Embryonic facial prominence (tissue), 1 donor: ENCODE results near the gene DPAGT1.
"Not testable (repeated sequence)": the region's sequence is repeated elsewhere in the genome, so short reads cannot be mapped to it uniquely, and the experiment has no call there.

Experiments used
- DNase-seq: peaks from one replicate; pipeline ENCODE4 v3.0.0-alpha.2; 2016; ENCODE audit errors: extremely low spot score

The DPAGT1 gene

GRCh38 chr11:119101759-119102423 lies at the start of gene DPAGT1:
Gene DPAGT1 (minus strand): TSS chr11:119101853. CDS start chr11:119101655, 198 bp downstream.
- peak; percentile 94 for DNase-seq

- no peak for DNase-seq
Measured at GRCh38 chr11:119149786-119150275, 48.2 kb upstream of the DPAGT1 start.

DNA sequence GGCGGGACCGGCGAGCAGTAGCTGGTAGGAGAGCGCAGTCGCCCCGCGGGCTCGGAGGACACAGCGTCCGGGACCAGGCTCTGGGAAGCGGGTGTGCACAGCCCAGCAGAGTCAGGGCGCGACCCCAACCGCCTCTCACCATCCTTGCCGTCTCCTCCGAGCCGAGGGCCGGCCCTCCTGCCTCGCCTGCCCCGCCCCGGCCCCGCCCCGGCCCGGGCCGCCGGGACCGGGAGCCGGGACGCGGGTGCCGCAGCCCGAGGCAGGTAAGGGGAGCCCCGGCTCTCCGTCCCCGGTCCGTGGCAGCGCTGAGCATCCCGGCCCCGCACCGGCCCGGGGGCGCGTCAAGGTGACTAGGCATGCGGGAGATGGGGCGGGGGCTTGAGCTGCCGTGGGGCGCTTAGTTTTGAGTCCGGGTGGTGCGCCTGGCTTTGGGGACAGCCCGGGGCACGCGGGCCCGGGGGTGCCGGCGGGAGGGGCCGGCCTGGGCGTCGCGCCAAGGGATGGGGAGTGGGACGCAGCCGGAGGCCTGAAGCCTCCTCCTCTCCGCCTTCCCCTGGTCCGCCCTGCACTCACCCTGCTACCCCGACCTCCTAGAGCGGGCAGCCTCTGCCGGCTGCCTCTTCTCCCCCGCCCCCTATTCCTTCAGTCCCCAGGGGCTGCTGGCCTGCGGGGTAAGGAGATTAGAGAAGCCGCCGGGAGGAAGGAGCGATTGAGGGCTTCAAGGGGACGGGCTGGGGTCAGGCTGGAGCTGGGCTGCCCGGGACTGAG lies 47.5 kb upstream of the DPAGT1 start, which contains the start of gene ABCG4:
Gene ABCG4, plus strand, starts transcription at position 35 of the 768 bp plus-strand sequence. CDS start 914 bp downstream, outside the sequence.
- DNase-seq: no peak

- no peak for DNase-seq
Measured at GRCh38 chr11:119148720-119149017, 47.0 kb upstream of the DPAGT1 start.

DNA sequence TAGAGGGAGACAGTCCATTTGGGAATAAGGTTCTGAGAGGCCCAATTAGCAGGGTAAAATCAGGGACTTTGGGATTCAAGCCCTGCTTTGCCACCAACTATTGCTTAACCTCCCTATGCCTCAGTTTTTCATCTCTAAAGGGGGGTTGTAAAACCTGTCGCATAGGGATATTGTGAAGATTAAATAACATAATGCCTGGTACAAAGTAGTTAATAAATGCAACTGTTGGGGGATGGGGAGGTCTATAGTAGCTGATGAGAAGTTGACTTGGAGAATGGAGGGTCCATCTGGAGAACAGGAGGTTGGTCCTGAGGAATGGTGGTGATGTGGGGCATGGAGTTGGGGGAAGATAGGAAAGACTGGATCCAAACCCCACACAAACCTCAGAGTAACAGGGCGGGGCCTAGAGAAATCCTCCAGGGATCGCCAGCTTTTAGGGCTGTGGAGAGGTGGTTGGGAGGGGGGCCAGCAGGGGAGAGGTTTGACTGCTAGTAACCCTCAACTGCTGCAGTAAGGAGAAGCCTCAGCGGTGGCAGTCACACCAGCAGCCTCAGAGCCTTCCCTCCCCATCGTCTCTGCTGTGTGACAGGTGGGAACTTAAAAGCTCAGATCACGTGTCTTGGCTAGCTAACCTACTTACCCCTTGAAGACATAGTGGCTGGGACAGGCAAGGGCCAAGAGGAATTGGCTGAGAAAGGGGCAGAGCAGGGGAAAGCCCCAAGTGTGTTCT lies 46.1 kb upstream of the DPAGT1 start:
- DNase-seq: no peak

GRCh38 chr11:119145551-119145950 lies 43.9 kb upstream of the DPAGT1 start:
- DNase-seq: no peak

DNA sequence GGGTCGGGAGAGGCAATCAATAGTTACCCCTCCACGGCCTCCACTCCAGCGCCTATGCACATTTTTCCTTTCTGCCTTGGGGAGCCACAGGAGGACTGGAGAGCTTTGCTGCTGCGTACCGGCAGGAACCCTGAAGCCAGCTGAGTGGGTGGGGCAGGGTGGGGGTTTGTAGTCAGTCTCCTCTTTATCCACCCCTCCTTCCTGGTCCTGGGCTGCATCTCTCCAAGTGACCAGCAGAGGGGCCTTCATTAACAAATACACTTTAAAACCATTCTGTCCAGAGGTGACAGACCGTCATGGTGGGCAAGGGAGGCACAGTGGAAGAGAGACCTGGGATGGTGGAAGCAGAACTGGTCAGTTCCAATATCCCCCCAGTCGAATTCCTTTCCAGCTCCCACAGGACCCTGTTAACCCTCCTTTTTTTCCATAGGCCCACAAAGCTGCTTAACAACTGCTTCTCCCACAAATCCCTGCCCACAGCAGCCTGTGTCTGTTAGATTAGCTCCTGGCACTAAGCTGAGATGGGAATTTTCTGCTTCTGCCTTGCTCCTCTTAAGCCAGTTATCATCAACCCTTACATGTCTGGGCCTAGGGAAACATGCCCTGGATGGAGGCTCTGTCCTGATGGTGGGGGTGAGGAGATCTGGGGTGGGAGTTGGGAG lies 43.3 kb upstream of the DPAGT1 start:
- no peak for DNase-seq

DNA sequence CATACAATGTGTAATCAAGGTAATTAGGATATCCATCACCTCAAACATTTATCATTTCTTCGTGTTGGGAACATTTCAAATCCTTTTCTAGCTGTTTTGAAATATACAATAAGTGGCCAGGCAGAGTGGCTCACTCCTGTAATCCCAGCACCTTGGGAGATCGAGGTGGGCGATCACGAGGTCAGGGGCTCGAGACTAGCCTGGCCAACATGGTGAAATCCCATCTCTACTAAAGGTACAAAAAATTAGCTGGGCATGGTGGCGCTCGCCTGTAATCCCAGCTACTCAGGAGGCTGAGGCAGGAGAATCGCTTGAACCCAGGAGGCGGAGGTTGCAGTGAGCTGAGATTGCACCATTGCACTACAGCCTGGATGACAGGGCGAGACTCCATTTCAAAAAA lies 37.6 kb upstream of the DPAGT1 start:
- not testable (repeated sequence) for DNase-seq

- DNase-seq: no peak
Measured at GRCh38 chr11:119134389-119134978, 32.8 kb upstream of the DPAGT1 start.

GRCh38 chr11:119130662-119131061 lies 29.0 kb upstream of the DPAGT1 start:
- DNase-seq: no peak

GRCh38 chr11:119126675-119127268 lies 25.1 kb upstream of the DPAGT1 start:
- no peak for DNase-seq

DNA sequence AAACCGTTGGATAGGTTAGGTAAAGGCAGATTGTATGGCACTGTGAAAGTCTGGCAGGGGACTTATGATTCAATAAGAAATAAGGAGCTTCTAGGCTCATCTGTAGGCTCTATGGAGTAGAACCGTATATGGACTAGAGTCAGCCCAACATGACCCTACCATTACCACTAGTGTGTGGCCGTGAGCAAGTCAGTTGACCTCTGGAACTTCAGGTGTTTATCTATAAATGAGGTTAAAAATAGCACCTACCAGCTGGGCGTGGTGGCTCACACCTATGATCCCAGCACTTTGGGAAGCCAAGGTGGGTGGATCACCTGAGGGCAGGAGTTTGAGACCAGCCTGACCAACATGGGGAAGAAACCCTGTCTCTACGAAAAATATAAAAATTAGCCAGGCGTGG lies 24.2 kb upstream of the DPAGT1 start:
- DNase-seq: no peak

DNA sequence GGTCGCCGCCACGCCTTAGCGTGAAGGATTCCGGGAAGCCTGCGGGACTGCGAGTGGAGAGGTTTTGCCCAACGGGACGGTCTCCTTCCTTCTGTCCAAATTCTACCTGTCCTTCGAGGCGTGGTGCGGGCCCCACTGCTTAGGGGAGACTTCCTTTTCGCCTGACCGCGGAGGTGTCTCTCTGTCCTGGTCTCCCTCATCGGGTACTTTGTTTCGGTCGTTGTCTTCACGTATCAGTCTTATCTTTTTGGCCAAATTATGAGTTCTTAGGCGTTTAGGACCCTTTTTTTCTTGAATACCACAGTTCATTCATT lies 20.1 kb upstream of the DPAGT1 start:
- DNase-seq: no peak

DNA sequence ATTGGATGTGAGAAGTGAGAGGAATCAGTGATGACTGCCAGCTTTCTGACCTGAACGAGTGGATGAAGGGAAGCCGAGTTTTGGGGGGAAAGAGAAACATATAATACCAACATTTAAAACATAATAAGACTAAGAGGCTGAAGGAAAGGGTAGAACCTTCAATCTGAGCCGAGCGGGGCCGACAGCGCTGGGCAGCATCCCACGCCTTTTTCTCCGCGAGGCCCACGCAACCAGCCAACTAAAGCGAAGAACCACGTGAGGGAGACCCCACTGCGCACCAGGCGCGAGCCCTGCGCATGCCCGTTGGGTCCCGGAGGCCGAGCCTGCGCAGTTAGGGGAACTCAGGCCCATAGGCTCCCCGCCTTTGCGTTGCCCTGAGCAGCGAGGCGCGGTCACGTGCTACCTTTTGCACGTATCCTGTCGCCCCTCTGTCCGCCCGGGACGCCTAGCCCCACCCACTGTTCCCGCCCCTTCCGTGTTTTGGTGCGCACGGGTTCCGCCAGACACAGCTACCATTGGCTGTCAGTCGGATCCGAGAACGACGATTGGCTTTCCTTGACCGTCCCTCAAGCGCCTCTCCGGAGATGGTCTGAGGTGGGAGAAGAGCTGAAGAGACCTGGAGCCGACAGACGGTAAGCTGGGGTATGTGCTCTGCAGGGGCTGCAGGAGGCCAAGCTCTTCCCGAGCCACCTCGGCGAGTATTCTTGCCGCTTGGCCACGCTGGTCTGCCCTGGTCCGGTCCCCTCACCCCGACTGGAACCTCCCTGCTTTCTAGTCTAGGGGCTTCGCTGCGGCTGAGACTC lies 19.6 kb upstream of the DPAGT1 start, which contains the start of gene HINFP:
Gene HINFP, plus strand, starts transcription at position 573 of the 803 bp plus-strand sequence. CDS start 5,365 bp downstream, outside the sequence.
- peak; percentile 97 for DNase-seq

- peak; percentile 42 for DNase-seq
Measured at GRCh38 chr11:119120639-119121007, 19.0 kb upstream of the DPAGT1 start.

DNA sequence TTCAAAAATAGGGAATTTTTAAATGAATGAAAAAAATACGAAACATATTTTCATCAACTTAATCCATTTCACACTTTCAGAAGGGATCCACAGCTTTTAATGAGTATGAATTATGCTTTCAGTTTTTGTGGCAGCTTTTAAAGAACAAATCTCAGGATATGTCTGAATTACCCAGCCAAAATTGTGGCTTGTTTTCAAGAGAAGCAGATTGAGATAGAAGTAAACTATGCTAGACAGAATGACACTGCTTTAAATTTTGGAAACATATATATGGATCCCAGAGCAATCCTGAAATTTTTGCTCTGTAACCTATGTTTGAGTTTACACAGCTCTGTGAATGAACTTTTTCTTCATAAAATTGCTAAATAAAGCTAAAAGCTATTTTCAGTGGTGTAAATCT lies 17.3 kb upstream of the DPAGT1 start:
- no peak for DNase-seq

GRCh38 chr11:119118227-119118626 lies 16.6 kb upstream of the DPAGT1 start:
- DNase-seq: no peak

DNA sequence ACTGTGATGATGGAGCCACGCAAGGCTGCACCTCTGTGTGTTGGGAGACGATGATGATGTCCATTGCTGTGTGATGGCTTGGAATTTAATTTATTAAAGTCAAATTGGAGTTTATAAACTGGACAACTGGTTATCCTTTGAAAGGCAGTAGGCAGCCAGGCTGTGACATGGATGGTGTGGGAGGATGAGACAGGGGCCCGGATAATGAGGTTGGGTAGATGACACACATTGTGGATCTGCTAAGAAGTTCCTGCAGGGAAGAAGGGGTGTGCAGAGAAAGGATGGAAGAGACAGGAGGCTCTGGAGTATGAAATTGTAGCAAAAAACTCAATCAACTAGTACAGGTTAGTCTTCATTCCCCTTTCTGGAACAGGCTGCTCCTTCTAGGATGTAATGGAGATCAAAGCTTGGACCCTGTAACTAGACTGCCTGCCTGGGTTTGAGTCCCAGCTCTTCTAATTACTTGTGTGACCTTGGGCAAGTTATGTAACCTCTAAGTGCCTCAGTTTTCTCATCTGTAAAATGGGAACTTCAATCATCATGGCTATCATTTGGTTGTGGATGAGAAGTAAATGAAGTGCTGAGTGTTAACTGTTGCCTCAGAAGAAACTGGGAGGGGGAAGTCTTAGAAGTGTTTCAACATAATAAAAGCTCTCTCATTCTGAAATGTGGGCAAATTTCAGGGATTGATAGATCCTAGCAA lies 15.5 kb upstream of the DPAGT1 start:
- no peak for DNase-seq

DNA sequence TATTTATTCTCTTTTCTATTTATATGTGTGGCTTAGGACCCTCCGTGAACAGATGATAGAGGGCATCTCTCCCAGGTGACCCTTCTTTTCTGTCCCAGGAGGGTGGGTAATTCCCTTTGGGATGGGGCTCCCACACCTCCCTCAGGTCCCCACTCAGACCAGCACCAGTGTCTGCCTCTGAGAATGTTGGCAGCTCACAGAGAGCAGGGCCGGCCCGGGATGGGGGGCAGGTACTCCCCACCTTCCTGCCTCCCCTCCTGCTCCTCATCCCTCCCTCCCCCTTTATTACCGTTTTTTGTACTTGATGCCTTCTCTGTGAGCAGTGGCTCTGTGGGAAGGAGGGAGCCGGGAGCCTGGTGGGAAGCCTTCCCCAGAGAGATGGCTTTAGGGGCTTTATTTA lies 14.9 kb upstream of the DPAGT1 start:
- DNase-seq: no peak

DNA sequence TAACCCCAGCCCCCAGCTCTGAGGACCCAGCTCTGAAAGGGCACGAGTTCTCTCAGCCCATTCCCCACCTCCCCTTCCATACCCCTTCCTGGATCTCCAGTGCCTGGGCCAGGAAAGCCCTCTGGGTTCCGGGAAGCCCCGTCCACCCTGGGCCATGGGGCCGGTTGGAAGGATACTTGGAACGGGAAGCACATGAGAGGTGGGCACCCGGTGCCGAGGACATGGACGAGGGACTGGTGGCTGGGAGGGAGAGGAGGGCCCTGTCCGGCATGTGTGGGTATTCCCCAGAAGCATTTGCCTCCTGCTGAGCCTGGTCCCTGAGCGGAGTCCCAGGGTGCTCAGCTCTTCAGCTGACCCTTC lies 14.6 kb upstream of the DPAGT1 start:
- DNase-seq: no peak
